ENCODE measurements around the gene ZBTB49. TPM values are rescaled to one million over a fixed set of nuclear protein-coding genes. Genes with fewer than 3 reads are reported as not detected.

ZBTB49 gene
- total RNA-seq, 3 donors from 2014 or later (not counting 1 experiment from before 2014, with no cell fraction given), result 19.3 to 36.5 (median 30.0) TPM

GRCh38 chr4:4350909-4351308 lies 60.9 kb downstream of the ZBTB49 start:
- H3K4me1 Mint-ChIP-seq, result peaks cover 26 to 29% of the 10 kb centered on the region in 2 donors
- peaks cover 28% of the 10 kb centered on the region for H3K4me1 ChIP-seq (ENCODE audit: control insufficient read depth, insufficient read depth, low read length)
- H3K27ac ChIP-seq (ENCODE audit: low read length), result no peak overlapping the region
- DNase-seq (no peak), ATAC-seq (no peak)
- H3K9me3 Mint-ChIP-seq, result no peaks in the 10 kb centered on the region
- H3K36me3 Mint-ChIP-seq, result no peaks in the 10 kb centered on the region
- H3K4me3 Mint-ChIP-seq, result no peak overlapping the region
- no peaks in the 10 kb centered on the region for H3K27me3 ChIP-seq (ENCODE audit: control insufficient read depth, insufficient read depth, low read length)
- intact Hi-C loops (cut with micrococcal nuclease), result no loop called here
- H3K9me3 ChIP-seq (ENCODE audit: control insufficient read depth, insufficient read depth, low read length), result peaks cover 6% of the 10 kb centered on the region
- WGBS (ENCODE audit: insufficient coverage), result 78% methylated on average over 3 of the region's 4 CpGs
- peaks cover 9% of the 10 kb centered on the region in 2 donors for H3K27me3 Mint-ChIP-seq (ENCODE audit: low read depth in 2 of 2)
- no peak overlapping the region for H3K4me3 ChIP-seq (ENCODE audit: low read length)
- TF ChIP-seq, protein P1, sequence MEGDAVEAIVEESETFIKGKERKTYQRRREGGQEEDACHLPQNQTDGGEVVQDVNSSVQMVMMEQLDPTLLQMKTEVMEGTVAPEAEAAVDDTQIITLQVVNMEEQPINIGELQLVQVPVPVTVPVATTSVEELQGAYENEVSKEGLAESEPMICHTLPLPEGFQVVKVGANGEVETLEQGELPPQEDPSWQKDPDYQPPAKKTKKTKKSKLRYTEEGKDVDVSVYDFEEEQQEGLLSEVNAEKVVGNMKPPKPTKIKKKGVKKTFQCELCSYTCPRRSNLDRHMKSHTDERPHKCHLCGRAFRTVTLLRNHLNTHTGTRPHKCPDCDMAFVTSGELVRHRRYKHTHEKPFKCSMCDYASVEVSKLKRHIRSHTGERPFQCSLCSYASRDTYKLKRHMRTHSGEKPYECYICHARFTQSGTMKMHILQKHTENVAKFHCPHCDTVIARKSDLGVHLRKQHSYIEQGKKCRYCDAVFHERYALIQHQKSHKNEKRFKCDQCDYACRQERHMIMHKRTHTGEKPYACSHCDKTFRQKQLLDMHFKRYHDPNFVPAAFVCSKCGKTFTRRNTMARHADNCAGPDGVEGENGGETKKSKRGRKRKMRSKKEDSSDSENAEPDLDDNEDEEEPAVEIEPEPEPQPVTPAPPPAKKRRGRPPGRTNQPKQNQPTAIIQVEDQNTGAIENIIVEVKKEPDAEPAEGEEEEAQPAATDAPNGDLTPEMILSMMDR (IDR thresholded peaks at IDR 0.05), result no peak
- no peak overlapping the region for H3K27ac Mint-ChIP-seq
- H3K36me3 ChIP-seq (ENCODE audit: control insufficient read depth, insufficient read depth, low read length), result no peaks in the 10 kb centered on the region

GRCh38 chr4:4355302-4355701 lies 65.3 kb downstream of the ZBTB49 start:
- Histone ChIP-seq H3K4me3 (ENCODE audit: low read length) (no peak overlapping the region), H3K36me3 (ENCODE audit: control insufficient read depth, insufficient read depth, low read length) (no peaks in the 10 kb centered on the region), H3K9me3 (ENCODE audit: control insufficient read depth, insufficient read depth, low read length) (no peaks in the 10 kb centered on the region), H3K27me3 (ENCODE audit: control insufficient read depth, insufficient read depth, low read length) (no peaks in the 10 kb centered on the region), H3K4me1 (ENCODE audit: control insufficient read depth, insufficient read depth, low read length) (peaks cover 13% of the 10 kb centered on the region), H3K27ac (ENCODE audit: low read length) (no peak overlapping the region)
- 65% methylated on average over 1 of the region's 1 CpG for WGBS (ENCODE audit: insufficient coverage)
- intact Hi-C loops (cut with micrococcal nuclease), result no loop called here
- Mint-ChIP-seq H3K4me1 (peaks cover 10 to 11% of the 10 kb centered on the region in 2 donors), H3K4me3 (no peak overlapping the region), H3K9me3 (no peaks in the 10 kb centered on the region), H3K36me3 (no peaks in the 10 kb centered on the region), H3K27me3 (ENCODE audit: low read depth in 2 of 2) (peaks cover 11 to 25% of the 10 kb centered on the region in 2 donors), H3K27ac (no peak overlapping the region)
- DNase-seq, result no peak
- TF ChIP-seq, protein P1 (IDR thresholded peaks at IDR 0.05), result no peak
- ATAC-seq, result peak in 2 of 3 donors; percentile 46 to 69

DNA sequence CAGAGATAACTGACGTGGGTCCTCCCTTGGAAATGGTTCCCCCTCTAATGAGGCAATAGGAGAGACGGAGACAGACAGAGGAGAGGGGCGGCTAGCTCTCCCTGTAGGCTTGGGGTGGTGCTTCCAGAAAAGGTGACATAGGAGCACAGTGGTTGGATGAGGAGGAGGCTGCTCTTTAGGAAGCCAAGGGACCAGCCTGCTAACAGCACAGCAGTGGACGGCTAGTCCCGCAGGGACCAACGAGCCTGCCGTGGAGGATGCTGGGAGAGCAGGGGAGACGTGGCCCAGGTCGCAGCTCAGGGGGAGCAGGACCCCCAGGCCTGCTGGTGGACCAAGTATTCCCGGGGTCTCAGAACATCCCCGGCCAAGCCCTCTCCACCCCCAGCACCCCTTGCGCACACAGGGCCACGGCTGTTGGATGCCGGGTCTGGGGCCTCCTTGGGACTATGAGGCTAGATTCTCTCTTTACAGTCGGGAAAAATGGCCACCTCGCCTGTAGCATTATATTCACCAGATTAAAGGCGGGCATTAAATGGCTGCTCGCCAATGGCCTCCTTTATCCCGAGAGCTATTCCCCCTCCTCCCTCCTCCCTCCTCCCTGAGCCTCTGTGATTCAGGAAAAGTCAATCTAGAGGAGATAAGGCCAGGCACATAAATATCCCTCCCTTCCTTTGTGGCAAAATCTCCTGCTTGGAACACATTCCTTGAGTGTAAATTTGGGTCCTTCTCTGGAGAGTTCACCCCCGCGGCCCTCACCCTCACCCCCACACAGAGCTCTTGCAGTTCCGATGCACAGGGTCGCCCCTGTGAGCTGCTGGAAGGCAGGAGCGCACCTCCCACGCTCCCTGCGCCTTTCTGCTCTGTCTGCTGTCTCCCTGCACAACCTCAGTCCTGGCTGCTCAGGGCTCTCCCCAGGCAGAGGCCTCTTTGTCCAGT lies 66.3 kb downstream of the ZBTB49 start:
- ATAC-seq (no peak), DNase-seq (no peak)
- Mint-ChIP-seq H3K4me1 (peaks cover 10 to 11% of the 10 kb centered on the region in 2 donors), H3K4me3 (no peak overlapping the region), H3K9me3 (no peaks in the 10 kb centered on the region), H3K27ac (no peak overlapping the region), H3K27me3 (ENCODE audit: low read depth in 2 of 2) (peaks cover 16 to 28% of the 10 kb centered on the region in 2 donors), H3K36me3 (no peaks in the 10 kb centered on the region)
- intact Hi-C loops (cut with micrococcal nuclease), result no loop called here
- Histone ChIP-seq H3K27ac (ENCODE audit: low read length) (no peak overlapping the region), H3K4me3 (ENCODE audit: low read length) (no peak overlapping the region), H3K36me3 (ENCODE audit: control insufficient read depth, insufficient read depth, low read length) (no peaks in the 10 kb centered on the region), H3K27me3 (ENCODE audit: control insufficient read depth, insufficient read depth, low read length) (no peaks in the 10 kb centered on the region), H3K9me3 (ENCODE audit: control insufficient read depth, insufficient read depth, low read length) (no peaks in the 10 kb centered on the region), H3K4me1 (ENCODE audit: control insufficient read depth, insufficient read depth, low read length) (peaks cover 13% of the 10 kb centered on the region)
- TF ChIP-seq, protein P1 (IDR thresholded peaks at IDR 0.05), result no peak
- 79% methylated on average over 26 of the region's 26 CpGs for WGBS (ENCODE audit: insufficient coverage)

Measured in natural killer cell (primary cell).